Stomach (tissue), 9 donors: ENCODE data around the gene FAM43A. TPM values are rescaled to one million over a fixed set of nuclear protein-coding genes. Genes with fewer than 3 reads are reported as not detected.

Experiments used
- DNase-seq, 2 donors: peaks; one replicate each; pipeline versions ENCODE4 v3.0.0 to v3.0.0-alpha.2; 2013 to 2019
- H3K27ac ChIP-seq, 5 donors: fragments of 200-600 bp in 4 of 5; sonication (generic) in 4 of 5; one replicate each; pipeline ENCODE4 v1.5.1; 2013 to 2019; ENCODE audit warnings: mild to moderate bottlenecking in 1 of 5, moderate library complexity in 1 of 5
- H3K27me3 ChIP-seq, 3 donors: fragments of 200-600 bp; sonication (generic); one replicate each; pipeline ENCODE4 v1.5.1; 2017 to 2019; ENCODE audit warnings: mixed run types in 1 of 3
- H3K36me3 ChIP-seq, 4 donors: fragments of 200-600 bp; sonication (generic); 1 replicate in 3 of 4; 2 replicates in 1 of 4; pipeline ENCODE4 v1.5.1; 2016 to 2019
- H3K4me1 ChIP-seq, 4 donors: fragments of 200-600 bp; sonication (generic); one replicate each; pipeline ENCODE4 v1.5.1; 2016 to 2019
- H3K4me3 ChIP-seq, 4 donors: fragments of 200-600 bp; sonication (generic) in 3 of 4; one replicate each; pipeline ENCODE4 v1.5.1; 2016 to 2019; ENCODE audit warnings: mild to moderate bottlenecking in 1 of 4
- H3K9me3 ChIP-seq, 4 donors: fragments of 200-600 bp; sonication (generic); one replicate each; pipeline ENCODE4 v1.5.1; 2016 to 2019
- CTCF ChIP-seq, 7 experiments: fragments of 450-650 bp in 4 of 7; fragments of 200-600 bp in 3 of 7; sonication (generic) in 3 of 7; IDR thresholded peaks; one replicate each; pipeline ENCODE4 v1.5.1; 2016 to 2019; ENCODE audit warnings: antibody characterized with exemption in 7 of 7, control low read depth in 2 of 7, mild to moderate bottlenecking in 1 of 7
- EP300 ChIP-seq: sonication (generic); formaldehyde crosslinking; IDR thresholded peaks from one replicate; pipeline ENCODE4 v1.6.1; 2017; ENCODE audit warnings: antibody characterized with exemption
- POLR2A ChIP-seq, 4 donors: fragments of 450-650 bp; IDR thresholded peaks; one replicate each; pipeline ENCODE4 v1.6.1; 2016; ENCODE audit warnings: antibody characterized with exemption in 4 of 4, control low read depth in 2 of 4, mild to moderate bottlenecking in 1 of 4, moderate library complexity in 1 of 4
- POLR2AphosphoS5 ChIP-seq, 3 donors: sonication (generic); formaldehyde crosslinking; IDR thresholded peaks; one replicate each; pipeline ENCODE4 v1.6.1; 2016; ENCODE audit warnings: antibody characterized with exemption in 3 of 3
- WGBS, 5 donors: extraction: QIAGEN DNeasy Blood & Tissue Kit in 3 of 5; methylation state at CpG; one replicate each; pipeline versions ENCODE4 v1.1.5 to v1.1.7; 2013 to 2018; 5-methylcytosine and 5-hydroxymethylcytosine counted together
- intact Hi-C: fragments of 100-400 bp; cut with DNase I; formaldehyde crosslinking; loops from one replicate; pipeline ENCODE4 v1.15.1; 2023; ENCODE audit warnings: low total_unique reads
- polyA plus RNA-seq, 3 donors: library from polyadenylated mRNA; stranded (reverse); fragments of 200-250 nt; gene quantifications; one replicate each; pipeline ENCODE4 v1.2.3, GENCODE V29; 2013
- total RNA-seq, 5 donors: library from RNA; depleted of rRNA; stranded (reverse); fragments of >200 nt; gene quantifications; one replicate each; pipeline versions ENCODE4 v1.1.0 to v1.2.3, GENCODE V29; 2014 to 2016
- donor health status: healthy with polysubstance abuse.
- donor health status: Bipolar disorder and iron deficiency.
- donor health status: healthy.

The FAM43A gene
- total and polyA plus RNA-seq, 8 donors = 1.3 to 42.0 (median 4.2) TPM

DNA sequence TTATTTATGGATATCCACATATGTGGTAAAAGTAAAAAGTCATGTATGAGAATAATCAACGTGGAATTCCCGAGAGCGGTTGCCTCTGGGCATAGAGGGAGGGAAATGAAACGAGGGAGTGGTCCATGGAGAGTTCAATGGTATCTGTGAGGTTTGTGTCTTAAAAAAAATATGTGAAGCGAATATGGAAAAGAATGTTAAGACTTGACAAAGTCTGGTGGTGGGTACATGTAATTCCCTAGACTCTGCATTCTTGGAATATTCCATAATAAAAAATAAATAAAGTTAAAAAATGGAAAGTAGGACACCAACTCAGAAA, 28.4 kb downstream of the FAM43A start:
- intact Hi-C loops = no loop called here
- WGBS, 5 donors = 89 to 93% (median 92%) methylated on average over 5 of the region's 5 CpGs
- H3K27ac ChIP-seq = no peak overlapping the region
- no peak for DNase-seq
- no peak for TF ChIP-seq POLR2A (IDR thresholded peaks at IDR 0.05)
- no peak for TF ChIP-seq EP300
- no peak for TF ChIP-seq CTCF (IDR thresholded peaks at IDR 0.05)
- no peak for TF ChIP-seq POLR2AphosphoS5 (IDR thresholded peaks at IDR 0.05)
- no peaks in the 10 kb centered on the region for H3K27me3 ChIP-seq
- no peaks in the 10 kb centered on the region for H3K4me1 ChIP-seq
- H3K4me3 ChIP-seq = no peak overlapping the region
- H3K36me3 ChIP-seq = no peaks in the 10 kb centered on the region
- H3K9me3 ChIP-seq = no peaks in the 10 kb centered on the region

- Histone ChIP-seq H3K9me3 (no peaks in the 10 kb centered on the region), H3K4me3 (no peak overlapping the region), H3K4me1 (no peaks in the 10 kb centered on the region), H3K27ac (no peak overlapping the region), H3K27me3 (no peaks in the 10 kb centered on the region), H3K36me3 (no peaks in the 10 kb centered on the region)
- DNase-seq = no peak
- 71 to 82% (median 77%) methylated on average over 6 of the region's 6 CpGs for WGBS, 5 donors
- TF ChIP-seq POLR2A (IDR thresholded peaks at IDR 0.05) (no peak), CTCF (IDR thresholded peaks at IDR 0.05) (no peak), POLR2AphosphoS5 (IDR thresholded peaks at IDR 0.05) (no peak), EP300 (no peak)
- intact Hi-C loops = no loop called here
Measured at GRCh38 chr3:194714564-194714963, 28.9 kb downstream of the FAM43A start.

GRCh38 chr3:194715022-194715800, 29.5 kb downstream of the FAM43A start:
- Histone ChIP-seq H3K4me3 (no peak overlapping the region), H3K9me3 (no peaks in the 10 kb centered on the region), H3K36me3 (no peaks in the 10 kb centered on the region), H3K27ac (no peak overlapping the region), H3K27me3 (no peaks in the 10 kb centered on the region), H3K4me1 (no peaks in the 10 kb centered on the region)
- peak in 1 of 2 donors; percentile 31 for DNase-seq
- TF ChIP-seq EP300 (no peak), POLR2AphosphoS5 (IDR thresholded peaks at IDR 0.05) (no peak), POLR2A (IDR thresholded peaks at IDR 0.05) (no peak), CTCF (IDR thresholded peaks at IDR 0.05) (no peak)
- intact Hi-C loops = no loop called here
- 69 to 77% (median 73%) methylated on average over 8 of the region's 8 CpGs for WGBS, 5 donors

GRCh38 chr3:194718079-194718478, 32.4 kb downstream of the FAM43A start:
- H3K4me1 ChIP-seq = peaks cover 0 to 5% (median 2%) of the 10 kb centered on the region in 4 donors
- H3K27ac ChIP-seq = no peak overlapping the region
- no peaks in the 10 kb centered on the region for H3K27me3 ChIP-seq
- WGBS, 5 donors = 83 to 93% (median 87%) methylated on average over 2 of the region's 2 CpGs
- TF ChIP-seq EP300 (no peak), POLR2AphosphoS5 (IDR thresholded peaks at IDR 0.05) (no peak), CTCF (IDR thresholded peaks at IDR 0.05) (no peak), POLR2A (IDR thresholded peaks at IDR 0.05) (no peak)
- H3K36me3 ChIP-seq = no peaks in the 10 kb centered on the region
- no peak for DNase-seq
- H3K9me3 ChIP-seq = no peaks in the 10 kb centered on the region
- intact Hi-C loops = no loop called here
- H3K4me3 ChIP-seq = no peak overlapping the region
